PFSK-1 (cell line): Measurements from ENCODE around the gene DNAJB8.
A peak's percentile ranks its signal among the peaks of the same experiment; 100 is the strongest.

Source experiments
- FOXP2 ChIP-seq: optimal IDR thresholded peaks from 2 replicates; pipeline ENCODE3; 2011; ENCODE audit warnings: borderline replicate concordance, control low read depth, inconsistent platforms; ENCODE audit not compliant: insufficient read depth; ENCODE audit errors: extremely low read length, extremely low read depth
- POLR2AphosphoS5 ChIP-seq: IDR thresholded peaks from 2 replicates; pipeline ENCODE4 v1.6.1; 2012; ENCODE audit warnings: low read depth, mild to moderate bottlenecking, control low read depth, low read length, moderate library complexity
- REST ChIP-seq, 2 experiments: IDR thresholded peaks; 2 replicates each; pipeline versions ENCODE4 v1.6.1 to v1.8.0; 2011 to 2012; ENCODE audit warnings: low read depth in 2 of 2, low read length in 2 of 2, control low read depth in 1 of 2, inconsistent platforms in 1 of 2, mild to moderate bottlenecking in 1 of 2, moderate library complexity in 1 of 2; ENCODE audit not compliant: insufficient read depth in 1 of 2
- SIN3A ChIP-seq: IDR thresholded peaks from 2 replicates; pipeline ENCODE4 v1.6.1; 2012; ENCODE audit warnings: mild to moderate bottlenecking, low read length, moderate library complexity, borderline replicate concordance; ENCODE audit not compliant: insufficient read depth
- TAF1 ChIP-seq: IDR thresholded peaks from 2 replicates; pipeline ENCODE4 v1.6.1; 2012; ENCODE audit warnings: low read length, control low read depth, borderline replicate concordance; ENCODE audit not compliant: insufficient read depth

Gene DNAJB8

GRCh38 chr3:128490915-128491690 lies 24.4 kb upstream of the DNAJB8 start:
- no peak for TF ChIP-seq FOXP2
- no peak for TF ChIP-seq REST (IDR thresholded peaks at IDR 0.05; ENCODE audit: insufficient read depth in 1 of 2, low read depth in 2 of 2, low read length in 2 of 2)
- TF ChIP-seq POLR2AphosphoS5 = no peak
- no peak for TF ChIP-seq TAF1
- TF ChIP-seq SIN3A = no peak

- TF ChIP-seq SIN3A = no peak
- no peak for TF ChIP-seq POLR2AphosphoS5
- TF ChIP-seq REST (IDR thresholded peaks at IDR 0.05; ENCODE audit: insufficient read depth in 1 of 2, low read depth in 2 of 2, low read length in 2 of 2) = no peak
- TF ChIP-seq FOXP2 = no peak
- no peak for TF ChIP-seq TAF1
Measured at GRCh38 chr3:128490650-128490914, 23.9 kb upstream of the DNAJB8 start.

- TF ChIP-seq SIN3A (0 out of 2 replicates have a peak, but pooled peaks have one; percentile 9), TAF1 (peak; percentile 36; the same call in 1 of the 2 replicates), POLR2AphosphoS5 (no peak), FOXP2 (no peak), REST (IDR thresholded peaks at IDR 0.05; ENCODE audit: insufficient read depth in 1 of 2, low read depth in 2 of 2, low read length in 2 of 2) (no peak)
Measured at GRCh38 chr3:128489927-128490649, 23.4 kb upstream of the DNAJB8 start.

GRCh38 chr3:128489674-128489926 lies 22.9 kb upstream of the DNAJB8 start:
- TF ChIP-seq REST (IDR thresholded peaks at IDR 0.05; ENCODE audit: insufficient read depth in 1 of 2, low read depth in 2 of 2, low read length in 2 of 2) = no peak
